HepG2 (cell line): ENCODE results near the gene ZNF524. TPM values are rescaled to one million over a fixed set of nuclear protein-coding genes. Genes with fewer than 3 reads are reported as not detected.

Experiments used
- ARHGAP35 ChIP-seq: sonication (generic); formaldehyde crosslinking; IDR thresholded peaks from 2 replicates; pipeline ENCODE4 v1.9.0; 2022; ENCODE audit warnings: mild to moderate bottlenecking, inconsistent platforms, moderate library complexity, missing genetic modification reagents, borderline replicate concordance
- ATF7 ChIP-seq, 2 experiments: fragments of 450-650 bp in 1 of 2; sonication (generic) in 1 of 2; formaldehyde crosslinking in 1 of 2; IDR thresholded peaks; 2 replicates each; pipeline versions ENCODE4 v1.4.0 to v1.6.1; 2016 to 2020; ENCODE audit warnings: antibody characterized with exemption in 1 of 2, mild to moderate bottlenecking in 1 of 2, missing genetic modification reagents in 1 of 2
- DMAP1 ChIP-seq: IDR thresholded peaks from 2 replicates; pipeline ENCODE4 v1.6.1; 2016
- DNMT1 ChIP-seq: sonication (generic); formaldehyde crosslinking; IDR thresholded peaks from 2 replicates; pipeline ENCODE4 v1.5.1; 2020; ENCODE audit warnings: mild to moderate bottlenecking, missing genetic modification reagents
- ERF ChIP-seq: IDR thresholded peaks from 2 replicates; pipeline ENCODE4 v1.6.1; 2018; ENCODE audit warnings: missing biosample characterization, missing genetic modification reagents
- HMGA1 ChIP-seq: sonication (generic); formaldehyde crosslinking; conservative IDR thresholded peaks from 2 replicates; pipeline ENCODE4 v1.4.0; 2020; ENCODE audit warnings: missing genetic modification reagents
- HOXA3 ChIP-seq: sonication (generic); formaldehyde crosslinking; IDR thresholded peaks from 2 replicates; pipeline ENCODE4 v1.5.0; 2020; ENCODE audit warnings: missing genetic modification reagents
- HOXA5 ChIP-seq: sonication (generic); formaldehyde crosslinking; IDR thresholded peaks from 2 replicates; pipeline ENCODE4 v1.4.0; 2020; ENCODE audit warnings: missing genetic modification reagents
- IKZF4 ChIP-seq: sonication (generic); formaldehyde crosslinking; IDR thresholded peaks from 2 replicates; pipeline ENCODE4 v1.5.1; 2020; ENCODE audit warnings: borderline replicate concordance, mild to moderate bottlenecking, low read depth, missing genetic modification reagents; ENCODE audit errors: not compliant biosample characterization
- KMT2B ChIP-seq: IDR thresholded peaks from 2 replicates; pipeline ENCODE4 v1.6.1; 2016; ENCODE audit warnings: missing genetic modification reagents, missing compliant biosample characterization
- MAFG ChIP-seq: sonication (generic); formaldehyde crosslinking; IDR thresholded peaks from 2 replicates; pipeline ENCODE4 v1.5.1; 2020; ENCODE audit warnings: mild to moderate bottlenecking, missing genetic modification reagents
- NAIF1 ChIP-seq: sonication (generic); formaldehyde crosslinking; IDR thresholded peaks from 2 replicates; pipeline ENCODE4 v1.5.0; 2020; ENCODE audit warnings: mild to moderate bottlenecking, missing genetic modification reagents, borderline replicate concordance
- POGZ ChIP-seq: sonication (generic); formaldehyde crosslinking; IDR thresholded peaks from 2 replicates; pipeline ENCODE4 v1.4.0; 2020; ENCODE audit warnings: mild to moderate bottlenecking, missing genetic modification reagents
- RXRB ChIP-seq: IDR thresholded peaks from 2 replicates; pipeline ENCODE4 v1.6.1; 2016; ENCODE audit warnings: borderline replicate concordance, missing genetic modification reagents, missing compliant biosample characterization
- SRSF9 ChIP-seq: fragments of 200-400 bp; formaldehyde crosslinking; IDR thresholded peaks from 2 replicates; pipeline ENCODE4 v1.6.1; 2018; ENCODE audit warnings: borderline replicate concordance, mild to moderate bottlenecking, low read depth, low read length; ENCODE audit not compliant: insufficient read depth, poor library complexity, severe bottlenecking
- SUZ12 ChIP-seq: fragments of 150-350 bp; IDR thresholded peaks from 2 replicates; pipeline ENCODE4 v1.6.1; 2014; ENCODE audit warnings: low read depth, low read length
- TBX3 ChIP-seq: fragments of 450-650 bp; IDR thresholded peaks from 2 replicates; pipeline ENCODE4 v1.6.1; 2017; ENCODE audit warnings: antibody characterized with exemption, mild to moderate bottlenecking, inconsistent platforms, borderline replicate concordance
- TCF12 ChIP-seq, 2 experiments: fragments of 450-650 bp in 1 of 2; sonication (generic) in 1 of 2; formaldehyde crosslinking in 1 of 2; IDR thresholded peaks; 2 replicates each; pipeline versions ENCODE4 v1.6.1 to v1.8.0; 2017 to 2022; ENCODE audit warnings: antibody characterized with exemption in 1 of 2, mild to moderate bottlenecking in 1 of 2, missing genetic modification reagents in 1 of 2, moderate library complexity in 1 of 2
- ZNF335 ChIP-seq: sonication (generic); formaldehyde crosslinking; IDR thresholded peaks from 2 replicates; pipeline ENCODE4 v1.4.0; 2020; ENCODE audit warnings: missing genetic modification reagents
- ZNF432 ChIP-seq: sonication (generic); formaldehyde crosslinking; IDR thresholded peaks from 2 replicates; pipeline ENCODE4 v1.5.0; 2020; ENCODE audit warnings: missing genetic modification reagents, mild to moderate bottlenecking, borderline replicate concordance
- ZNF510 ChIP-seq: sonication (generic); formaldehyde crosslinking; IDR thresholded peaks from 2 replicates; pipeline ENCODE4 v1.4.0; 2020; ENCODE audit warnings: low read depth, mild to moderate bottlenecking, missing genetic modification reagents
- ZNF550 ChIP-seq: sonication (generic); formaldehyde crosslinking; IDR thresholded peaks from 2 replicates; pipeline ENCODE4 v1.4.0; 2020; ENCODE audit warnings: mild to moderate bottlenecking, missing genetic modification reagents, borderline replicate concordance
- ZNF7 ChIP-seq: IDR thresholded peaks from 2 replicates; pipeline ENCODE4 v1.6.1; 2016; ENCODE audit warnings: missing biosample characterization, missing genetic modification reagents
- ZNF780A ChIP-seq: sonication (generic); formaldehyde crosslinking; IDR thresholded peaks from 2 replicates; pipeline ENCODE4 v1.8.0; 2022; ENCODE audit warnings: mild to moderate bottlenecking, missing genetic modification reagents, moderate library complexity
- ZNF790 ChIP-seq: sonication (generic); formaldehyde crosslinking; IDR thresholded peaks from 2 replicates; pipeline ENCODE4 v1.8.0; 2022; ENCODE audit warnings: missing genetic modification reagents, mild to moderate bottlenecking, borderline replicate concordance
- polyA plus RNA-seq, 8 experiments: library from polyadenylated mRNA; depleted of rRNA in 3 of 8; stranded (reverse) in 7 of 8; unstranded in 1 of 8; fragments of >200 nt; fragmentation: Illumina TruSeq in 4 of 8; extraction: Trizol in 4 of 8; gene quantifications; 2 replicates each; pipeline versions ENCODE4 v1.2.1 to v1.2.3, GENCODE V29; 2011 to 2016; ENCODE audit warnings: low read depth in 4 of 8, missing spikeins in 1 of 8, mixed read lengths in 1 of 8; ENCODE audit not compliant: insufficient read depth in 1 of 8
- total RNA-seq, 5 experiments: library from RNA; depleted of rRNA; stranded (reverse); fragments of >200 nt; fragmentation: Illumina TruSeq; extraction: Trizol; gene quantifications; 2 replicates each; pipeline ENCODE4 v1.2.3, GENCODE V29; 2016; ENCODE audit warnings: low read depth in 1 of 5
- TF ChIP-seq, protein P1 (sequence below): sonication (generic); formaldehyde crosslinking; IDR thresholded peaks from 2 replicates; pipeline ENCODE4 v1.5.1; 2020; ENCODE audit warnings: mild to moderate bottlenecking, missing genetic modification reagents, moderate library complexity
- TF ChIP-seq, protein P2 (sequence below): sonication (generic); formaldehyde crosslinking; IDR thresholded peaks from 2 replicates; pipeline ENCODE4 v1.4.0; 2020; ENCODE audit warnings: missing genetic modification reagents, borderline replicate concordance
- TF ChIP-seq, protein P3 (sequence below): sonication (generic); formaldehyde crosslinking; IDR thresholded peaks from 2 replicates; pipeline ENCODE4 v1.4.0; 2020; ENCODE audit warnings: mild to moderate bottlenecking, missing genetic modification reagents

ZNF524 gene
- total and polyA plus RNA-seq, 2 of the 13 experiments (the other 11 are each of a cell fraction or from before 2014, with no cell fraction given), result 3.2 to 4.6 TPM

DNA sequence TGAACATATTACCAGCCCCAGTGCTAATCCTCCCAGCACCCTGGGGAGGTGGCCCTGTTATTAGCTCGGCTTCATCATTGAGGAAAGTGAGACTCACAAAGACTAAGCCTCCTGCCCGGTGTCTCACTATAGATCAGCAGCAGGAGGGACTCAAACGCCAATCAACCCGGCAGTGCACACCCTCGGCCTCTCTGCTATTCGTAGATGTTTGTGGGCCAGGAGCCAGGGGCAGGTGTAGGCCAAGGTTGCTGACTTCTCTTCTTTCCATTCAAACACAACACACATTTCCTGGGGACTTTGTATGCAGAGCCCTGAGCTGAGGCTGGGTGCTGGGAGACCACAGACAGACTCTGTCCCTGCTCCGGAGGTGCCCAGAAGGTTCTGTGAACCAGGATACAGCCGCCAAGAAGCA is 45.3 kb upstream of the ZNF524 start (continued):
- no peak for TF ChIP-seq ZNF7
- no peak for TF ChIP-seq IKZF4 (CRISPR knock-in tag)
- TF ChIP-seq SRSF9, result no peak
- TF ChIP-seq, protein P1, sequence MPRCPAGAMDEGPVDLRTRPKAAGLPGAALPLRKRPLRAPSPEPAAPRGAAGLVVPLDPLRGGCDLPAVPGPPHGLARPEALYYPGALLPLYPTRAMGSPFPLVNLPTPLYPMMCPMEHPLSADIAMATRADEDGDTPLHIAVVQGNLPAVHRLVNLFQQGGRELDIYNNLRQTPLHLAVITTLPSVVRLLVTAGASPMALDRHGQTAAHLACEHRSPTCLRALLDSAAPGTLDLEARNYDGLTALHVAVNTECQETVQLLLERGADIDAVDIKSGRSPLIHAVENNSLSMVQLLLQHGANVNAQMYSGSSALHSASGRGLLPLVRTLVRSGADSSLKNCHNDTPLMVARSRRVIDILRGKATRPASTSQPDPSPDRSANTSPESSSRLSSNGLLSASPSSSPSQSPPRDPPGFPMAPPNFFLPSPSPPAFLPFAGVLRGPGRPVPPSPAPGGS (CRISPR knock-in tag), result 0 out of 2 replicates have a peak, but pooled peaks have one; percentile 44
- TF ChIP-seq, protein P2, sequence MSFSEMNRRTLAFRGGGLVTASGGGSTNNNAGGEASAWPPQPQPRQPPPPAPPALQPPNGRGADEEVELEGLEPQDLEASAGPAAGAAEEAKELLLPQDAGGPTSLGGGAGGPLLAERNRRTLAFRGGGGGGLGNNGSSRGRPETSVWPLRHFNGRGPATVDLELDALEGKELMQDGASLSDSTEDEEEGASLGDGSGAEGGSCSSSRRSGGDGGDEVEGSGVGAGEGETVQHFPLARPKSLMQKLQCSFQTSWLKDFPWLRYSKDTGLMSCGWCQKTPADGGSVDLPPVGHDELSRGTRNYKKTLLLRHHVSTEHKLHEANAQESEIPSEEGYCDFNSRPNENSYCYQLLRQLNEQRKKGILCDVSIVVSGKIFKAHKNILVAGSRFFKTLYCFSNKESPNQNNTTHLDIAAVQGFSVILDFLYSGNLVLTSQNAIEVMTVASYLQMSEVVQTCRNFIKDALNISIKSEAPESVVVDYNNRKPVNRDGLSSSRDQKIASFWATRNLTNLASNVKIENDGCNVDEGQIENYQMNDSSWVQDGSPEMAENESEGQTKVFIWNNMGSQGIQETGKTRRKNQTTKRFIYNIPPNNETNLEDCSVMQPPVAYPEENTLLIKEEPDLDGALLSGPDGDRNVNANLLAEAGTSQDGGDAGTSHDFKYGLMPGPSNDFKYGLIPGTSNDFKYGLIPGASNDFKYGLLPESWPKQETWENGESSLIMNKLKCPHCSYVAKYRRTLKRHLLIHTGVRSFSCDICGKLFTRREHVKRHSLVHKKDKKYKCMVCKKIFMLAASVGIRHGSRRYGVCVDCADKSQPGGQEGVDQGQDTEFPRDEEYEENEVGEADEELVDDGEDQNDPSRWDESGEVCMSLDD (CRISPR knock-in tag), result no peak
- TF ChIP-seq MAFG, result no peak
- TF ChIP-seq TCF12 (IDR thresholded peaks at IDR 0.05), result no peak
- no peak for TF ChIP-seq TCF12 (CRISPR knock-in tag; IDR thresholded peaks at IDR 0.05)
- TF ChIP-seq, protein P3, sequence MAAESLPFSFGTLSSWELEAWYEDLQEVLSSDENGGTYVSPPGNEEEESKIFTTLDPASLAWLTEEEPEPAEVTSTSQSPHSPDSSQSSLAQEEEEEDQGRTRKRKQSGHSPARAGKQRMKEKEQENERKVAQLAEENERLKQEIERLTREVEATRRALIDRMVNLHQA (CRISPR knock-in tag), result no peak
- TF ChIP-seq SUZ12, result no peak
- TF ChIP-seq NAIF1 (CRISPR knock-in tag), result no peak
- TF ChIP-seq ERF (CRISPR knock-in tag), result 0 out of 2 replicates have a peak, but pooled peaks have one; percentile 43
- no peak for TF ChIP-seq TBX3
- 0 out of 2 replicates have a peak, but pooled peaks have one; percentile 53 for TF ChIP-seq ARHGAP35 (CRISPR knock-in tag)
- no peak for TF ChIP-seq ZNF550 (CRISPR knock-in tag)
- TF ChIP-seq RXRB, result peak; percentile 54; the same call in 1 of the 2 replicates
- TF ChIP-seq HMGA1 (CRISPR knock-in tag), result no peak
- TF ChIP-seq ATF7 (IDR thresholded peaks at IDR 0.05), result no peak
- no peak for TF ChIP-seq ATF7 (CRISPR knock-in tag; IDR thresholded peaks at IDR 0.05)
- no peak for TF ChIP-seq KMT2B
- TF ChIP-seq DNMT1 (CRISPR knock-in tag), result no peak
- no peak for TF ChIP-seq ZNF432 (CRISPR knock-in tag)
- no peak for TF ChIP-seq ZNF510 (CRISPR knock-in tag)
- peak; percentile 62; the same call in 1 of the 2 replicates for TF ChIP-seq ZNF335 (CRISPR knock-in tag)
- TF ChIP-seq HOXA5, result no peak
- TF ChIP-seq DMAP1 (CRISPR knock-in tag), result no peak
- no peak for TF ChIP-seq POGZ (CRISPR knock-in tag)
- peak; percentile 26; the same call in 1 of the 2 replicates for TF ChIP-seq HOXA3
- no peak for TF ChIP-seq ZNF780A
- no peak for TF ChIP-seq ZNF790 (CRISPR knock-in tag)
